GM10266 (cell line): ENCODE measurements around the gene ITLN2.

Experiments
- DNase-seq: peaks from one replicate; pipeline ENCODE4 v3.0.0; 2012; ENCODE audit errors: extremely low spot score
- CTCF ChIP-seq: IDR thresholded peaks from 2 replicates; pipeline ENCODE4 v1.5.1; 2012; ENCODE audit warnings: mild to moderate bottlenecking, low read depth; ENCODE audit not compliant: control insufficient read depth, insufficient read depth; ENCODE audit errors: missing control alignments

The ITLN2 gene

GRCh38 chr1:160975026-160975425 lies 20.4 kb upstream of the ITLN2 start:
- TF ChIP-seq CTCF, result no peak

DNA sequence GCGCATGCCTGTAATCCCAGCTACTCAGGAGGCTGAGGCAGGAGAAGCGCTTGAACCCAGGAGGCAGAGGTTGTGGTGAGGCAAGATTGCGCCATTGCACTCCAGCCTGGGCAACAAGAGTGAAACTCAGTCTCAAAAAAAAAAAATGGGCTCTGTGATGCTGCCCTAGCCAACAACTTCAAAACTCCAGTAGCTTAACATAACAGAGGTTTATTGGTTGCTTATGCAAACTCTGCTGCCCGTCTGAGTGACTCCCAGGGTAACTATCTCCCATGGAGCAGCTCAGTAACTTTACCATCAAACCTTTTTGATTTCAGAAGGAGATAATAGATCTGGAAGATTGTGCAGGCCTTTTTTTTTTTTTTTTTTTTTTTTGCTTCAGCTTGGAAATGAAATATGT lies 18.9 kb upstream of the ITLN2 start:
- DNase-seq, result no peak
- TF ChIP-seq CTCF, result no peak

More at GRCh38 chr1:160975026-160975425, 20.4 kb upstream of the ITLN2 start:
- peak; percentile 54 for DNase-seq

- DNase-seq, result no peak
- TF ChIP-seq CTCF, result no peak
Measured at GRCh38 chr1:160972939-160973338, 18.3 kb upstream of the ITLN2 start.

DNA sequence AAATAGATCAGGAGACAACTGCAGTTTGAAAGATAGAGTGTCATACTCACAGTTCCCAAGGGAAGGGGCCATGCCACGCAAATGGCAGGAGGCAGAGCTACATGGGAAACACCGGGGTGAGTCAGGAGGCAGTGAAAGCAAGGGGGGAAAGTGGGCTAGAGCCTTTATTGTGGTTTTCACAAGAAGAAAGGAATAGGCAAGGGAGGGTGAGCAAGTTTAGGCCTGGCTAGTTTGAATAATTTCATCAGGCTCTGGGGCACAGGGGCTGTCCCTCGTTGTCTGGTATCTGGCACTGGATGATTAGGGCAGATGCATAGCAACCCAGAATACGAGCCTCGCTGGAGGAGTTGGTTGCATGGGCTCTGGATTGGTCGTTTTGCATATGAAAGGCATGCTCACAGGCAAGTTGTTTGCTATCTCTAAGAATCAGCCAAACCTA lies 17.0 kb upstream of the ITLN2 start:
- no peak for DNase-seq
- TF ChIP-seq CTCF, result no peak

- DNase-seq, result no peak
- no peak for TF ChIP-seq CTCF
Measured at GRCh38 chr1:160963521-160963920, 8.9 kb upstream of the ITLN2 start.

DNA sequence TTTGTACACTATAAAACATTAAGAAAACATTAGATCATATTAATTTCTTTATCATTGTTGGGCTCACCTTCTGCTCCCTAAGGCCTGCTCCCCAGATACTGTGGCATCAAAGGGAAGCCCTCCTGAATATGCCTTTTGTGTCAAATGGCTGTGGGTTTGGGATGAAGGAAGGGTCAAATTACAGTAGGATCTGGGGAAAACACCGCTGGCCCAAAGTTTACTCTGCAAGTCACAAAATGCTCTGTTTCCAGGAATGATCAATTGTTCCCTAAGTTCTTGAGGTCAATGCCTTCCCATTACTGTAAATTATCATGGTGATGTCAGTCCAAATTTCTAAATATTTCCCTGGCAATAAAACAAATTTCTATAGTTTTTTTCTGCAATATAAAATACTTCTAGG lies 6.8 kb upstream of the ITLN2 start:
- no peak for TF ChIP-seq CTCF
- no peak for DNase-seq

GRCh38 chr1:160956966-160957365 lies 2.4 kb upstream of the ITLN2 start:
- DNase-seq, result no peak
- TF ChIP-seq CTCF, result no peak
